Transverse colon (tissue), 4 donors: ENCODE results near the gene STK10.

ENCODE experiments used
- EP300 ChIP-seq: sonication (generic); formaldehyde crosslinking; IDR thresholded peaks from one replicate; pipeline ENCODE4 v1.6.1; 2017; ENCODE audit warnings: antibody characterized with exemption, low read depth
- POLR2A ChIP-seq: fragments of 450-650 bp; IDR thresholded peaks from one replicate; pipeline ENCODE4 v1.6.1; 2016; ENCODE audit warnings: antibody characterized with exemption, mild to moderate bottlenecking, moderate library complexity
- POLR2AphosphoS5 ChIP-seq, 3 donors: sonication (generic); formaldehyde crosslinking; IDR thresholded peaks; one replicate each; pipeline ENCODE4 v1.6.1; 2016; ENCODE audit warnings: antibody characterized with exemption in 3 of 3
- TF ChIP-seq, protein P1 (sequence below), 5 experiments: fragments of 200-600 bp in 3 of 5; fragments of 450-650 bp in 2 of 5; sonication (generic) in 3 of 5; IDR thresholded peaks; 1 replicate in 2 of 5; 2 replicates in 3 of 5; pipeline ENCODE4 v1.5.1; 2016 to 2017; ENCODE audit warnings: antibody characterized with exemption in 5 of 5, inconsistent platforms in 3 of 5, mild to moderate bottlenecking in 2 of 5, moderate library complexity in 1 of 5

DNA sequence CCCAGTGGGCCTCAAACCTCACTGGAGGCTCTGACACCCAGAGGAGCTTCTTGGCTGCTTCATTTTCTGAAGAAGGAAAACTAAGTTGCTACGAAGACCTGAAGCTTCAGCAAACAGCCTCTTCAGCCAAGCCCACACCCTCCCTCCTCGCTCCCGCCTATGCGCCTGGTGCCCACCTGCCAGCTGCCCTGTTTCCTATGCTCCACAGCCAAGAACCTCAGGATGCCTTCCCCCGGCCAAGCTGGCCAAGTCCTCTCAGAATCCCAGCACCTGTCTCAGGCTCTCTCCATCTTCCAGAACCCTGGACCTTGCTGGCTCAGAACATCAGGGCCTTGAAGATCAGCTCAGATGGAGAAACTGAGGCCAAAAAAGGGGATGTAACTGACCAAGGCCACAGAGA lies 60.4 kb downstream of the STK10 start:
- TF ChIP-seq, protein P1, sequence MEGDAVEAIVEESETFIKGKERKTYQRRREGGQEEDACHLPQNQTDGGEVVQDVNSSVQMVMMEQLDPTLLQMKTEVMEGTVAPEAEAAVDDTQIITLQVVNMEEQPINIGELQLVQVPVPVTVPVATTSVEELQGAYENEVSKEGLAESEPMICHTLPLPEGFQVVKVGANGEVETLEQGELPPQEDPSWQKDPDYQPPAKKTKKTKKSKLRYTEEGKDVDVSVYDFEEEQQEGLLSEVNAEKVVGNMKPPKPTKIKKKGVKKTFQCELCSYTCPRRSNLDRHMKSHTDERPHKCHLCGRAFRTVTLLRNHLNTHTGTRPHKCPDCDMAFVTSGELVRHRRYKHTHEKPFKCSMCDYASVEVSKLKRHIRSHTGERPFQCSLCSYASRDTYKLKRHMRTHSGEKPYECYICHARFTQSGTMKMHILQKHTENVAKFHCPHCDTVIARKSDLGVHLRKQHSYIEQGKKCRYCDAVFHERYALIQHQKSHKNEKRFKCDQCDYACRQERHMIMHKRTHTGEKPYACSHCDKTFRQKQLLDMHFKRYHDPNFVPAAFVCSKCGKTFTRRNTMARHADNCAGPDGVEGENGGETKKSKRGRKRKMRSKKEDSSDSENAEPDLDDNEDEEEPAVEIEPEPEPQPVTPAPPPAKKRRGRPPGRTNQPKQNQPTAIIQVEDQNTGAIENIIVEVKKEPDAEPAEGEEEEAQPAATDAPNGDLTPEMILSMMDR (IDR thresholded peaks at IDR 0.05): no peak
- no peak for TF ChIP-seq POLR2AphosphoS5 (IDR thresholded peaks at IDR 0.05)
- no peak for TF ChIP-seq POLR2A
- no peak for TF ChIP-seq EP300
